GM21367 (cell line): Measurements from ENCODE around the gene FBXO31.

Source experiments
- ATAC-seq: cut with Tn5 transposase; IDR thresholded peaks from one replicate; pipeline ENCODE4 v1.9.1; 2021; ENCODE audit not compliant: unreplicated experiment

FBXO31 gene

GRCh38 chr16:87293990-87294389 is 89.6 kb downstream of the FBXO31 start:
- no peak for ATAC-seq

GRCh38 chr16:87291944-87292343 is 91.6 kb downstream of the FBXO31 start:
- no peak for ATAC-seq

GRCh38 chr16:87288753-87289362 is 94.7 kb downstream of the FBXO31 start:
- ATAC-seq: no peak

- no peak for ATAC-seq
Observed at GRCh38 chr16:87286839-87287626, 96.5 kb downstream of the FBXO31 start.

GRCh38 chr16:87284183-87284582 is 99.4 kb downstream of the FBXO31 start:
- no peak for ATAC-seq

GRCh38 chr16:87279094-87279658 is 104.4 kb downstream of the FBXO31 start:
- no peak for ATAC-seq

- no peak for ATAC-seq
Observed at GRCh38 chr16:87278191-87279093, 105.1 kb downstream of the FBXO31 start.
